ENCODE results near the gene WFDC1. TPM values are rescaled to one million over a fixed set of nuclear protein-coding genes. Genes with fewer than 3 reads are reported as not detected.

The WFDC1 gene
- total and polyA plus RNA-seq, 7 donors: 0.32 to 1.2 (median 0.65) TPM; not detected in 1

DNA sequence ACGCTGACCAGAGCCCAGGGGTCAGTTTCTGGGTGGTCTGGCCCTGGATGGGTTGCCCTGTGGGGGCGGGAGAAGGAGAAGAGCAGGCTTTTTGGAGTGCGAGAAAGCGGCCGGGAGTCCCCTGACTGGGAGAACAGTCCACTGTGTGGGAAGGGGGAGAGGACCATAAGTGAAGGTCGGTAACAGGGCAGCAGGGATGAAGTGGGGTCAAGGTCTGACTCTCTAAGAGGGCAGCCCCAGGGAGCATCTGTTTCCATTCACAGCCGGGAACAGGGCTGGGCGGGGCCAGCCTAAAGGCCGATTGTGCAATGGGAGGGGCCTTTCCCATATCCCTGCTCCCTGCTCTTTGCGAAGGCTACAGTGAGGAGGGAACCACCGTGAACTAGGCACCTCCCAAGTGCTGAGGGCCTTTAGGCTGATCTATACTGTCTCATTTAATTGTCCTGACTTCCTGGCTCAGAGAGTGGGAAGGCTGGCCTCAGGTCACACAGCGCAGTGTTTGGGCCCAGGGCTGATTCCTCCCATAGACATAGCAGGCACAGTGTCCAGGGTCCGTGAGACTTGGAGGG, 10.4 kb upstream of the WFDC1 start:
- no peak for TF ChIP-seq CTCF (IDR thresholded peaks at IDR 0.05)
- Histone ChIP-seq H3K36me3 (ENCODE audit: insufficient read depth in 1 of 2, low read depth in 1 of 2) (no peaks in the 10 kb centered on the region), H3K27ac (peak overlapping the region; percentile 21), H3K4me3 (no peak overlapping the region), H3K27me3 (ENCODE audit: insufficient read depth in 3 of 3, low read length in 2 of 3) (peaks cover 0 to 17% (median 3%) of the 10 kb centered on the region in 3 donors), H3K9me3 (no peaks in the 10 kb centered on the region), H3K4me1 (no peaks in the 10 kb centered on the region)
- WGBS, 3 donors: 36 to 45% (median 40%) methylated on average over 11 to 13 of the region's 13 CpGs
- ATAC-seq (peak in 3 of 4 donors; percentile 38 to 70 (median 58)), DNase-seq (peak; percentile 54 to 76)
- intact Hi-C loops (cut with DNase I): no loop called here

DNA sequence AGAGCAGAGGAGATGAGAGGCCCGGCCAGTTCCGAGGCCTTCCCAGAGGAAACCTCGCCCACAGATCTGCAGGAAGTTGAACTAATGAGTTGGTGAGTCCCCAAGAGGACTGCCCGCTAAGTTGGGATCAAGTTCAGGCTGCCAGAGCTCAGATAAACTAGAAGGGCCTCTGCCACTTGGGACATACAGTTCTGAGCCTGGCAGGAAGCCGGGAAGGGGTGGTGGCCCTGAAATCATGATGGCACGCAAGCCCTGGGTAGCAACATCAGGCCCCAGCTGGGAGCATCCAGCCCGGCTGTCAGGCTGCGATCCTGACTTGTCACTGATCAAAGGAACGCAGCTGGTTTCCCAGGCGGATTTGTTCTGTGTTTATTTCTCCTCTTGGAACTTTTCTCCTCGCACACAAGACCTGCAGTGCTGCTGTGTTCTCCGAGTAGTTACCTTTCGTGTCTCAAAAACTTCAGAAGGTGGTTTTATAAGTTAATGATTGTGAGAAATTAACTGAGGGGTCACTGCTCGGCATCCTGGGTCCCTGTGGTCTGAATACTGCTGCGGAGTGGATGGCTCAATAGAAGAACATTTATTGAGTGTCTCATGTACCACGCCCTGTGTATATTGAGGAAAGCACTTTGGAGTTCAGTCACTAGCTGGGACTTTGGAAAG, 8.0 kb upstream of the WFDC1 start:
- DNase-seq: peak; percentile 42 to 70
- H3K9me3 ChIP-seq: no peaks in the 10 kb centered on the region
- intact Hi-C loops (cut with DNase I): no loop called here
- H3K4me3 ChIP-seq: no peak overlapping the region
- peak overlapping the region; percentile 30 for H3K27ac ChIP-seq
- peak in 3 of 4 donors; percentile 21 to 54 (median 23) for ATAC-seq
- 22 to 31% (median 25%) methylated on average over 16 of the region's 16 CpGs for WGBS, 3 donors
- H3K4me1 ChIP-seq: no peaks in the 10 kb centered on the region
- peaks cover 0 to 21% (median 1%) of the 10 kb centered on the region in 3 donors for H3K27me3 ChIP-seq (ENCODE audit: insufficient read depth in 3 of 3, low read length in 2 of 3)
- no peak for TF ChIP-seq CTCF (IDR thresholded peaks at IDR 0.05)
- no peaks in the 10 kb centered on the region for H3K36me3 ChIP-seq (ENCODE audit: insufficient read depth in 1 of 2, low read depth in 1 of 2)

DNA sequence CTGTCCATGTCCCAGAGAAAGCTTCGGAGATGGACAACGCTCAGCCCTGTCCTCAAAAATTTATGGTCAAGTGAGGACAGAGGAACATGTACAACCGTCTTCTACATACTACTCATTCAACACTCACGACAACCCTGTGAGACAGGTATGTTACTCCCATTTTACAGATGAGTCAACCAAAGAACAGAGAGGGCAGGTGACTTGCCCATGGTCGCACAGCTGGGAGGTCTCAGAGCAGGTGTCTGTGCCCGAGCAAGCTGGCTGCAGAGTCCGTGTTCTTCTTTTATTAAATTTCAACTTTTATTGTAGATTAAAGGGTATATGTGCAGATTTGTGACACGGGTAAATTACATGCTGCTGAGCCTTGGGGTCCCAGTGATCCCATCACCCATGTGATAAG, 5.8 kb upstream of the WFDC1 start:
- DNase-seq (no peak), ATAC-seq (no peak)
- H3K4me1 ChIP-seq: no peaks in the 10 kb centered on the region
- TF ChIP-seq CTCF (IDR thresholded peaks at IDR 0.05): no peak
- WGBS, 3 donors: 70 to 77% (median 77%) methylated on average over 8 of the region's 8 CpGs
- no peak overlapping the region for H3K27ac ChIP-seq
- no peaks in the 10 kb centered on the region for H3K9me3 ChIP-seq
- H3K4me3 ChIP-seq: no peak overlapping the region
- H3K27me3 ChIP-seq (ENCODE audit: insufficient read depth in 3 of 3, low read length in 2 of 3): peaks cover 0 to 33% (median 5%) of the 10 kb centered on the region in 3 donors
- H3K36me3 ChIP-seq (ENCODE audit: insufficient read depth in 1 of 2, low read depth in 1 of 2): no peaks in the 10 kb centered on the region
- intact Hi-C loops (cut with DNase I): no loop called here

DNA sequence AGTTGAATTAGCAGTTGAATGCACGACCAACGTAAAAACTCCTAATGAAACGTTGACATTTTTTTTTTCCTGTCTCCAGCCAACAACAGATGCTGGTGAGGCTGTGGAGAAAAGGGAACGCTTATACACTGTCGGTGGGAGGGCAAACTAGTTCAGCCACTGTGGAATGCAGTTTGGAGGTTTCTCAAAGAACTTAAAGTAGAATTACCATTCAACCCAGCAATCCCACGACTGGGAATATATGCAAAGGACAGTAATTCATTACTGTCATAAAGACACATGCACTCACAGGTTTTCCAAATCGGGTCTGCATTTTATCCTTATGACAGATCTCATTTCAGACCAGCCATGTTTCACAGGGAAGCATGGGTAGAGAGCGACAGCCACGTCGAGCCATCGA, 3.5 kb upstream of the WFDC1 start:
- Histone ChIP-seq H3K27ac (no peak overlapping the region), H3K36me3 (ENCODE audit: insufficient read depth in 1 of 2, low read depth in 1 of 2) (no peaks in the 10 kb centered on the region), H3K27me3 (ENCODE audit: insufficient read depth in 3 of 3, low read length in 2 of 3) (peaks cover 0 to 50% (median 10%) of the 10 kb centered on the region in 3 donors), H3K9me3 (no peaks in the 10 kb centered on the region), H3K4me1 (no peaks in the 10 kb centered on the region), H3K4me3 (no peak overlapping the region)
- WGBS, 3 donors: 32 to 36% (median 32%) methylated on average over 11 of the region's 11 CpGs
- DNase-seq: no peak
- TF ChIP-seq CTCF (IDR thresholded peaks at IDR 0.05): no peak
- intact Hi-C loops (cut with DNase I): no loop called here
- ATAC-seq: no peak
